Neural progenitor cell (in vitro differentiated cells): ENCODE results near the gene ROR2. TPM values are rescaled to one million over a fixed set of nuclear protein-coding genes. Genes with fewer than 3 reads are reported as not detected.

Source experiments
- DNase-seq: peaks from one replicate; pipeline ENCODE4 v3.0.0-alpha.2; 2016; ENCODE audit warnings: low spot score
- H2AFZ ChIP-seq: fragments of 200-600 bp; sonication (generic); replicated peaks from 2 replicates; pipeline ENCODE4 v1.6.1; 2016; ENCODE audit warnings: antibody characterized with exemption
- H3F3A ChIP-seq: fragments of 200-600 bp; sonication (generic); 2 replicates; pipeline ENCODE4 v1.6.1; 2016; ENCODE audit warnings: antibody characterized with exemption, low read depth
- H3K27ac ChIP-seq: fragments of 200-600 bp; sonication (generic); 2 replicates; pipeline ENCODE4 v1.5.1; 2016; ENCODE audit warnings: mild to moderate bottlenecking
- H3K27me3 ChIP-seq: fragments of 200-600 bp; sonication (generic); 2 replicates; pipeline ENCODE4 v1.6.1; 2016; ENCODE audit warnings: mild to moderate bottlenecking, moderate library complexity
- H3K36me3 ChIP-seq: fragments of 200-600 bp; sonication (generic); 2 replicates; pipeline ENCODE4 v1.5.1; 2016
- H3K4me1 ChIP-seq: fragments of 200-600 bp; sonication (generic); 2 replicates; pipeline ENCODE4 v1.6.1; 2016; ENCODE audit warnings: mixed run types
- H3K4me2 ChIP-seq: fragments of 200-600 bp; sonication (generic); 2 replicates; pipeline ENCODE4 v1.6.1; 2016
- H3K4me3 ChIP-seq: fragments of 200-600 bp; sonication (generic); 2 replicates; pipeline ENCODE4 v1.5.1; 2016
- H3K79me2 ChIP-seq: fragments of 200-600 bp; sonication (generic); 2 replicates; pipeline ENCODE4 v1.6.1; 2016; ENCODE audit warnings: low read depth
- H3K9ac ChIP-seq: fragments of 200-600 bp; sonication (generic); 2 replicates; pipeline ENCODE4 v1.6.1; 2016
- H3K9me3 ChIP-seq: fragments of 200-600 bp; sonication (generic); 2 replicates; pipeline ENCODE4 v1.5.1; 2016; ENCODE audit warnings: low read depth
- H4K20me1 ChIP-seq: fragments of 200-600 bp; sonication (generic); 2 replicates; pipeline ENCODE4 v1.6.1; 2016; ENCODE audit warnings: low read depth
- H3K27ac Mint-ChIP-seq: 3 replicates; pipeline ENCODE4 v1.8.0; 2021; ENCODE audit warnings: mixed read lengths
- H3K27me3 Mint-ChIP-seq: 2 replicates; pipeline ENCODE4 v1.8.0; 2022; ENCODE audit warnings: low read depth, mild to moderate bottlenecking, inconsistent platforms, moderate library complexity, mixed read lengths; ENCODE audit not compliant: insufficient read depth
- H3K36me3 Mint-ChIP-seq: 3 replicates; pipeline ENCODE4 v1.8.0; 2021; ENCODE audit warnings: mixed read lengths
- H3K4me1 Mint-ChIP-seq: 3 replicates; pipeline ENCODE4 v1.8.0; 2021; ENCODE audit warnings: mixed read lengths
- H3K4me3 Mint-ChIP-seq: 3 replicates; pipeline ENCODE4 v1.8.0; 2021; ENCODE audit warnings: mild to moderate bottlenecking, moderate library complexity, mixed read lengths
- H3K9me3 Mint-ChIP-seq: 3 replicates; pipeline ENCODE4 v1.8.0; 2020; ENCODE audit warnings: mixed read lengths
- EZH2 ChIP-seq: fragments of 200-600 bp; sonication (generic); IDR thresholded peaks from 2 replicates; pipeline ENCODE4 v1.6.1; 2017; ENCODE audit warnings: antibody characterized with exemption, mild to moderate bottlenecking, moderate library complexity
- EZH2phosphoT487 ChIP-seq: fragments of 200-600 bp; sonication (generic); IDR thresholded peaks from 2 replicates; pipeline ENCODE4 v1.6.1; 2017; ENCODE audit warnings: antibody characterized with exemption
- total RNA-seq: library from RNA; depleted of rRNA; stranded (reverse); fragments of >200 nt; gene quantifications from 2 replicates; pipeline ENCODE4 v1.2.3, GENCODE V29; 2015; ENCODE audit warnings: low replicate concordance
- TF ChIP-seq, protein P1 (sequence below): fragments of 200-600 bp; sonication (generic); IDR thresholded peaks from 2 replicates; pipeline ENCODE4 v1.5.1; 2017; ENCODE audit warnings: antibody characterized with exemption, mild to moderate bottlenecking

ROR2 gene
- total RNA-seq, 1 donor from 2014 or later = 20.1 TPM

DNA sequence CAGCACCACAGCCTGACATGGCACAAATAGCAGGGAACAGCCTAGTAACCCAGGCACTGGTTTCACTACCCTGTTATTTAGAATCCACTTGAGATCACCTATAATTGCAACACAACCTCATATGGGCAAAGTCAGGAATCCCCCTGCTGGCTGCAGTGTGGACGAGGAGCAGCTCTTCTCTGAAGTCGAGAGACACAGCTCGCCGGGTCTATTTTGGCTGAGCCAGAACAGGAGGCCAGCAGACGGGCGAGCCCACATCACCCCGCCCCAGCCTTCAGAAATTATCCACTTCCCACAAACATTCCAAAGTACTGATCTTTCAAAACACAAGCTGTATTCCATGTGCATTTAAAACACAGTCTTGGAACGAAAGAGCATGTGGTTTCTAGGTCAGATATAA lies 179.0 kb downstream of the ROR2 start:
- Histone ChIP-seq H3K9me3 (no peaks in the 10 kb centered on the region), H4K20me1 (peaks cover 11% of the 10 kb centered on the region), H3K4me1 (no peaks in the 10 kb centered on the region), H2AFZ (no peak overlapping the region), H3K9ac (no peak overlapping the region), H3F3A (no peaks in the 10 kb centered on the region), H3K4me2 (no peak overlapping the region), H3K79me2 (no peaks in the 10 kb centered on the region), H3K27ac (no peak overlapping the region), H3K4me3 (no peak overlapping the region), H3K36me3 (no peaks in the 10 kb centered on the region), H3K27me3 (no peaks in the 10 kb centered on the region)
- Mint-ChIP-seq H3K4me3 (no peak overlapping the region), H3K36me3 (peaks cover 31% of the 10 kb centered on the region), H3K9me3 (peaks cover 10% of the 10 kb centered on the region), H3K4me1 (peaks cover 27% of the 10 kb centered on the region), H3K27ac (no peak overlapping the region), H3K27me3 (no peaks in the 10 kb centered on the region)
- peak; percentile 35 for DNase-seq
- no peak for TF ChIP-seq EZH2phosphoT487
- TF ChIP-seq, protein P1, sequence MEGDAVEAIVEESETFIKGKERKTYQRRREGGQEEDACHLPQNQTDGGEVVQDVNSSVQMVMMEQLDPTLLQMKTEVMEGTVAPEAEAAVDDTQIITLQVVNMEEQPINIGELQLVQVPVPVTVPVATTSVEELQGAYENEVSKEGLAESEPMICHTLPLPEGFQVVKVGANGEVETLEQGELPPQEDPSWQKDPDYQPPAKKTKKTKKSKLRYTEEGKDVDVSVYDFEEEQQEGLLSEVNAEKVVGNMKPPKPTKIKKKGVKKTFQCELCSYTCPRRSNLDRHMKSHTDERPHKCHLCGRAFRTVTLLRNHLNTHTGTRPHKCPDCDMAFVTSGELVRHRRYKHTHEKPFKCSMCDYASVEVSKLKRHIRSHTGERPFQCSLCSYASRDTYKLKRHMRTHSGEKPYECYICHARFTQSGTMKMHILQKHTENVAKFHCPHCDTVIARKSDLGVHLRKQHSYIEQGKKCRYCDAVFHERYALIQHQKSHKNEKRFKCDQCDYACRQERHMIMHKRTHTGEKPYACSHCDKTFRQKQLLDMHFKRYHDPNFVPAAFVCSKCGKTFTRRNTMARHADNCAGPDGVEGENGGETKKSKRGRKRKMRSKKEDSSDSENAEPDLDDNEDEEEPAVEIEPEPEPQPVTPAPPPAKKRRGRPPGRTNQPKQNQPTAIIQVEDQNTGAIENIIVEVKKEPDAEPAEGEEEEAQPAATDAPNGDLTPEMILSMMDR = peak; percentile 40

DNA sequence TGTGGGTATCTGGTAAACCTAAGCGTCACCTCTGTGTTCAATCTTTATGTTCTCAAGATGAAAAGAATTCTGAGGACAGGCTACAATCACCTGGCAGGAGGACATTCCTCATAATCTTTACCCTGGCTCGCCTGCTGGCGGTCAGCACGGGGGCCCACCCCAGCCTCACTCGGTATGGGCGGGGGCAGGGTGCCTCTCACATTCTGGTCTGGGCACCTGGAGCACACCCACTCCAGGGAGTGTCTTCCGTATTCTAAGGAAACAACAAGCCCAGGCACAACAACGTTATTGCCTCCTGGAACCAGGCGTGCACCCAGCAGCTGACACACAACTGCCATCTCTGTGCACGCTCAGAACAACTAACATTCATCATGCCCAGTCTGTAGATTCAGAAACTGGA lies 179.8 kb downstream of the ROR2 start:
- H3K27me3 Mint-ChIP-seq = no peaks in the 10 kb centered on the region
- Histone ChIP-seq H3K4me1 (no peaks in the 10 kb centered on the region), H4K20me1 (peaks cover 6% of the 10 kb centered on the region), H3K36me3 (no peaks in the 10 kb centered on the region), H3K27ac (no peak overlapping the region), H3K27me3 (no peaks in the 10 kb centered on the region), H3K4me3 (no peak overlapping the region), H3F3A (no peaks in the 10 kb centered on the region), H2AFZ (no peak overlapping the region), H3K79me2 (no peaks in the 10 kb centered on the region), H3K9me3 (no peaks in the 10 kb centered on the region), H3K9ac (no peak overlapping the region), H3K4me2 (no peak overlapping the region)
- peaks cover 33% of the 10 kb centered on the region for H3K36me3 Mint-ChIP-seq
- no peak overlapping the region for H3K4me3 Mint-ChIP-seq
- no peak for DNase-seq
- peaks cover 13% of the 10 kb centered on the region for H3K9me3 Mint-ChIP-seq
- TF ChIP-seq EZH2 (no peak), EZH2phosphoT487 (no peak)
- TF ChIP-seq, protein P1 = no peak
- H3K27ac Mint-ChIP-seq = no peak overlapping the region
- peaks cover 21% of the 10 kb centered on the region for H3K4me1 Mint-ChIP-seq

DNA sequence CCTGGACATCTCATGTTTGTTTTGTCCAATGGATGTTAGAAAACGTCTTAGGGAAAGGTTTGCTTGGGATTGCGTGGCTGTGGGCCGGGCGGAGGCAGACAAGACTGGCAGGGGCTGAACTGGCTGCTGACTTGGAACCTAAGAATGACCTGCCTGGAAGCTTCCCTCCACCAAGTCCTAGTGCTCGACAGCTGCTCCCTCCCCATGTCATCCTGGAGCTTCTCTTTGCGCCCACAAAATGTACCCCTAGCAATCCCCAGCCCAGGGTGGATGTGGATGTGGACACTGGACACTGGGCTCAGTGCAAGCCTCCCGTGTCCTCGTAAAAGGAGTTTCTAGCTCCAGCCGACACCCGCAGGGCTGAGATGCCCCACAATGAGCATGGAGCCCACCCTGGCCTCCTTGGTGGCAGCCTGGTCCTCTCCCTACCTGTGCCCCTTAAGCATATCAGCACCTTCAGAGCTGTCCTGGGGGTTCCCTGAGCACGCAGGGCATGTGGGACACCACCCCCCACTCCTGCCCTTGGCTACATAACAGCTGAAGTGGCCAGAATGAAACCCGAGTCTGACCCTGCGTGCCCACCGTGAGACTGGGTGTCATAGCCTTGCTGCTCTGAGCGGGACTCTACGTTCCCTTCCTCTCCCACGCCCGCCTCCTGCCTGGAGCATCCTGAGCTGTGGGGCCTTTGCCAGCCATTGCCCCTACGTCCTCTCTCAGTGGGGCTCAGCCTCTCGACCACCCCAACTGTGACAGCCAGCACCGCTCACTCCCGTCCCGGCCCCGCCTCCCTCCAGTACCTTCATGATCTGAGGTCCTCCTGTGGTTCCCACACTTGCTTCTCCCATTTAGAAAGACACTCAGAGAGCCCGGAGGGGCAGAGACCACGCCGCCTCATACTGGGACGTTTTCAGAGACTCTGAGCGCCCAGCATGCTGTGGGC lies 180.8 kb downstream of the ROR2 start:
- H3K4me3 Mint-ChIP-seq = no peak overlapping the region
- Histone ChIP-seq H2AFZ (no peak overlapping the region), H3K36me3 (no peaks in the 10 kb centered on the region), H3K27ac (no peak overlapping the region), H3F3A (no peaks in the 10 kb centered on the region), H3K4me2 (no peak overlapping the region), H3K4me1 (no peaks in the 10 kb centered on the region), H3K9ac (no peak overlapping the region), H3K27me3 (no peaks in the 10 kb centered on the region), H3K9me3 (no peaks in the 10 kb centered on the region), H4K20me1 (no peaks in the 10 kb centered on the region), H3K4me3 (no peak overlapping the region), H3K79me2 (no peaks in the 10 kb centered on the region)
- peaks cover 17% of the 10 kb centered on the region for H3K4me1 Mint-ChIP-seq
- no peak overlapping the region for H3K27ac Mint-ChIP-seq
- DNase-seq = no peak
- H3K36me3 Mint-ChIP-seq = peaks cover 36% of the 10 kb centered on the region
- H3K9me3 Mint-ChIP-seq = peaks cover 20% of the 10 kb centered on the region
- TF ChIP-seq, protein P1 = no peak
- TF ChIP-seq EZH2 (no peak), EZH2phosphoT487 (no peak)
- H3K27me3 Mint-ChIP-seq = no peaks in the 10 kb centered on the region
